HG02678 (cell line): ENCODE data around the gene SSTR4.
"Not testable (repeated sequence)": the region's sequence is repeated elsewhere in the genome, so short reads cannot be mapped to it uniquely, and the experiment has no call there.

Experiments
- ATAC-seq: cut with Tn5 transposase; IDR thresholded peaks from one replicate; pipeline ENCODE4 v1.9.1; 2021; ENCODE audit warnings: mild to moderate bottlenecking, moderate library complexity; ENCODE audit not compliant: unreplicated experiment

Gene SSTR4

DNA sequence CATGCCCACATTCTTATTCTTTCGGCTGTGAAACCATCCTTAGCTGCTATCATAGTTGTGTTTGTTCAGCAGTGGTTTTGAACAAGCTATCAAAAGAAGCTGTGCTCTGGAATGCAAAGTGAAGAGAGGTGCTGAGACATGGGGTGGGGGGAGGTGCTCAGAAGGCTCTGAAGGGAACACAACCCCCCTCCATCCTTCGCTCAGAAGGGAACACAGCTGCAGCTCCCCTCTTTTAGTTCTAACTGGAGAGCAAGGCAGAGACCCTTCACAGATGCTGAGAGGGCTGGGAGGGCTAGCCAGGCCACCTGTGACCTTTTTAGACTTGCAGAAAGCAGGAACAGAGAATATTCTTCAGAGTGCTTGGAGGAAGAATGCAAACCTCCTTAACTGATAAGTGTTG, 17.6 kb upstream of the SSTR4 start:
- no peak for ATAC-seq

DNA sequence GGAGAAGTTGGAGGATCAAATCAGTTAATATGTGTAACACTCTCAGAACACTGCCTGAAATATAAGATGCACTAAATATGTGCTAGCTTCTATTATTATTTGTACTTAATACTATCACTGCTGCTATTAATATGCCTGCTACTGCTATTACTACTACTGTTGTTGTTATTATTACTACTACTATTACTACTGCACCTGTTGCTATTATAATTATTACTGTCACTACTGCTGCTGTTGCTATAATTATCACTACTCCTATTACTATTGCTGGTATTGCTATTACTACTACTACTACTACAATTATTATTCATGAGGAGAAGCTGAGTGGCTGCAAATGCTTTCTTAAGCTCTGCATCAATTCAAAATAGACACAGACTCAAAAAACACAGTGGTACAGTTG, 16.7 kb upstream of the SSTR4 start:
- no peak for ATAC-seq

DNA sequence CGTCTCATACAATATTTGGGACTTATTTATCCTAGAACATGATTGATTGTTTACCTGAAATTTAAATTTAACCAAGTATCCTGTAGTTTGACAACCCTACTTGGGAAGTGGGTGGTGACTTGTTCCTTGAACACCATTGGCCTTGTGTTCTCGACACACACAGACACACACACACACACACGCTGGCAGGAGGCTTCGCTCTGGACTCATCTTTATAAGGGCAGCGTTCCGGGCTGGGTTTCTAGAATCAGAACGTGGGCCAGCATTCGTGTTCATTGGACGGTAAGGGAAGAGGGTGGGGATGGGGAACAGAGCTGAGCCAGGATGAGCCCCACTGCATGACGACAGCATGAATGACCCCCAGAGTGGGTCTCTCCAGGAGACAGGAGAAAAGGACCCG, 16.2 kb upstream of the SSTR4 start:
- no peak for ATAC-seq

DNA sequence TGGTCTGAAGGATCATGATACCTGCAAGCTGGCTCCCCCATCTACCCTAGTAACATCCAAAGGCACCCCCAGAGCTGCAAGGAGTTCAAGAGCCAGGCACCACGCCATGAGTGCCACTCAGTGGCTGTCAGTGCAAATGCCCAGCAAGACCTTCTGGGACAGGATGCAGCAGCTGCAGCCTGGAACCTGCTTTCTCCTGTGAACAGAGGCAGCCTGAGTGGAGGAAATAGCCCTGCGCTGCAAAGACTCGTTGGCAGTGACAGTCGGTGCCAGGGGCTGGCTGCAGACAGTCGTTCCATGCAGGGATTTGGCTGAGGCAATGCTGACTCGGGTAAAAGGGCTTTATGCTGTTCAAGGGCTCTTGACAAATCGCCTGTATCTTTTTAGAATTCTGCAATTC, 15.7 kb upstream of the SSTR4 start:
- ATAC-seq, result no peak

DNA sequence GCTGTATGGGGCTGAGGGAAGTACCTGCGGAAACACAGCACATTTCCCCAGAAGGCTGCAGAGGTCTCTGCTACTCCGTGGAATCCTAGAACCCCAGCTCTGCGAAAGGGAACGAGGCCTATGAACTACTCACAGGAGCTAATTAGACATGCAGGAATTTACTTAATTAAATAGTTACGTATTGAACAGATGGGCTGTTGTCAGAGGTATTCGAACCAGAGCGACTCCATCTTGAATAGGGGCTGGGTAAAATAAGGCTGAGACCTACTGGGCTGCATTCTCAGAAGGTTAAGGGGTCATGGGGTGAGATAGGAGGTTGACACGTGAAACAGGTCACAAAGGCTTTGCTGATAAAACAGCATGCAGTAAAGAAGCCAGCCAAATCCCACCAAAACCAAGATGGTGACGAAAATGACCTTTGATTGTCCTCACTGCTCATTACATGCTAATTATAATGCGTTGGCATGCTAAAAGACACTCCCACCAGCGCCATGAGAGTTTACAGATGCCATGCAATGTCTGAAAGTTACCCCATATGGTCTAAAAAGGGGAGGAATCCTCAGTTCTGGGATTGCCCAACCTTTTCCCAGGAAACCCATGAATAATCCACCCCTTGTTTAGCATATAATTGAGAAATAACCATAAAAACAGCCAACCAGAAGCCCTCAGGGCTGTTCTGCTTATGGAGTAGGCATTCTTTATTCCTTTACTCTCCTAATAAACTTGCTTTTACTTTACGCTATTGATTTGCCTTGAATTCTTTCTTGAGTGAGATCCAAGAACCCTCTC, 14.7 kb upstream of the SSTR4 start:
- ATAC-seq, result no peak

DNA sequence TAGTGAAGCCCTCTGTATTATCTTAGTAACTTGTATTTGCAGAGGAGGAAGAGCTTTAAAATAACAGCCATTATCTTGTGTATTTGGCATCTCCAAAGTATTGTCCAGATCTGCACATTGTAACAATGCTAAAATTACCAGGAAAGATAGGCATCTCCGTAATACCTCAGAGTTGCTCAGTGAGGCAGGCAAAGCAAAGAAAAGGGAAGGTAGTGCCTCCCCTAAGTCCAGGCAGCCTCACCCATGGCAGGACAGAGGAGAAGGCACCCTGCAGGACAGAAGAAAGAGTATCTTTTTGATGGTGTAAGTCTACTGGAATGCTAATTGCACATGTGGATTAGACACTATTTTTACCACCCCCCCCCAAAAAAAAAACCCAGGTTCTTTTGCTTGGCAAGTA, 13.6 kb upstream of the SSTR4 start:
- ATAC-seq, result no peak

DNA sequence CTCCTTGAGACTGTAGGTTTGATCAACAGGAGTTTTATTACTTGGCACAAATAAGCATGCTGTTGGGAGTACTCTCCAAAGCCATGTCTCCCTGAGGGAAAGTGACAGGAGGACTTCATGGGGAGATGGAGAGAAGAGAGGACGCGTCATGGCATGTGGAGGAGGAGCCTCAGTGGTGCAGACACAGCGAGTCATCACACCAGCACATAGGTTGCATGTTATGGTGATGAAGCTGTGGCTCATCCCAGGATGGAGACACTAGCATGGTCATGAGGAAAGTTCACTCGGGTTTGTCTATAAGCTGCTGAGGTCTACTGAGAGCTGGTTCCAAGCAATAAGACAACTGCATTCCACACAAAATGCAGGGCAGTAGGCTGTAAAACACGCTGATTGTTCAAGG, 13.2 kb upstream of the SSTR4 start:
- no peak for ATAC-seq

DNA sequence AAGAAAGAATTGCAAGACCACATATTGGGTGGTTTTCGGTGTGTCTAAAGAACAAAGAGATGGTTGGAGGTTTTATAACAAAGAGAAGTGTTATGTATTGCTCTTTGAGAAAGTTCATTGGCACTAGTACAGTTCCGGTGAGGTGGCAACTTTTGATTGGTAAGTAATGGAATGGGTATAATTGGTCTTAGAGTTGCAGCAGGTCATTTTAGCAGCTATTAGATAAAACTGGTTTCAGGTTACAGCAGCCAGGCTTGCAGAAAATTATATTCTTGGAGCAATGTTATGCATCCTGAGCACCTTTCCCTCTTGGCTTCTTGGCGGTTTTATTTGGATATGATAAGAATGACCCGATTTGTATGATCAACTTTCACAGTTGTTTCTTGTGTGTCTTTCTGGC, 12.3 kb upstream of the SSTR4 start:
- ATAC-seq, result no peak

DNA sequence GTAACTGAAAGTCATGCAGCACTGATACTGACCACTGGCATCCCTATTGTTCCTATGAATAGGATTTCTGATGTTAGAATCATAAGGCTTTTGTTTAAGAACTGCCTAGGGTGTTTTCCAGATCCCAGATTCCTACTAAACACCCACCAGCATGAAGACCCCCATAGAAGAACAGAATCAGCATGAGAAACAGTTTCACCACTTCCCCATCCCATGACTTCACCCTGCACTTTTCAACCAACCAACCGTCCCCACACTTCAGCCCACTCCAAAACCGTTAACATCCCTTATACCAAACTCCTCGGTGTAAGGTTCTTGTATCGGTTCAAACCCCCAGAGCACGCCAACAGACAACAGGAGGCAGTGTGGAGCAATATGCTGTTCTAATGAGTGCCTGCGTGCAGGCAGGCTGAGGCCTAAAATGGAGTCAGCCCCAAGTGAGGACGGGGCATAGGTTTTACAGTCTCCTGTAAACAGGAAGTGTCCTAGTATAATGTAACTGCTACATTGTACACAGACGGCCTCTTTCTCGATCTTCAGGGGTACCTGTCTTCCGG, 11.4 kb upstream of the SSTR4 start:
- no peak for ATAC-seq

DNA sequence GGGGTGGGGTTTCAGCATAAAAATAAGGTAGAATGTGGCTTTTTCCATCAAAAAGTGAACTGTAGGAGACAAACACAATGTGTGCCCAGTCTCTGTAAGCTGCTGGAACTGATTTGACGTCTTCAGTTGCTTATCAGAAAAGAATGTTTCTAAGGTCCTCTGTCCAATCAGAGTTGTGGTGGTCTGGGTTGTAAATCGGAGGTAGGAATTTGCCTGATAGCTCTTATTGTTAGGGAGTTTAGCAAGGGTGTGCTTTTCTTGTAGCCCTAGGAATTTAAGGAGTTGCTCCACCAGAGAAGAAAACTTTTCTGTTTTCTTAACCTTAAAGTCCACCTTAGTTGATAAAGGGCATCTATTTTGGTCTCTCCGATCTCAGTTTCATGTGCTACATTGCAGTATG, 10.4 kb upstream of the SSTR4 start:
- ATAC-seq, result no peak

DNA sequence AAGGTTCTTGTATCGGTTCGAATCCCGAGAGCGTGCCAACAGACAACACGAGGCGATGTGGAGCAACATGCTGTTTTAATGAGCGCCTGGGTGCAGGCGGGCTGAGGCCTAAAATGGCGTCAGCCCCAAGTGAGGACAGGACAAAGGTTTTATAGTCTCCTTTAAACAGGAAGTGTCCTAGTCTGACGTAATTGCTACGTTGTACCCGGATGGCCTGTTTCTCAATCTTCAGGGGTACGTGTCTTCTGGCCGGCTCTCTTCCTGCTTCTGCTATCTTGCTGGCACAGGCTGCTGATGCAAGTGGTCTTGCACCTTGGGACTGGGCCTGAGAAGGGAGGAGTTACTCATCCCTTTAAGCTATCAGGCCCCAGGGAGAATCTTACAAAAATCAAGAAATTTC, 9.6 kb upstream of the SSTR4 start:
- not testable (repeated sequence) for ATAC-seq

DNA sequence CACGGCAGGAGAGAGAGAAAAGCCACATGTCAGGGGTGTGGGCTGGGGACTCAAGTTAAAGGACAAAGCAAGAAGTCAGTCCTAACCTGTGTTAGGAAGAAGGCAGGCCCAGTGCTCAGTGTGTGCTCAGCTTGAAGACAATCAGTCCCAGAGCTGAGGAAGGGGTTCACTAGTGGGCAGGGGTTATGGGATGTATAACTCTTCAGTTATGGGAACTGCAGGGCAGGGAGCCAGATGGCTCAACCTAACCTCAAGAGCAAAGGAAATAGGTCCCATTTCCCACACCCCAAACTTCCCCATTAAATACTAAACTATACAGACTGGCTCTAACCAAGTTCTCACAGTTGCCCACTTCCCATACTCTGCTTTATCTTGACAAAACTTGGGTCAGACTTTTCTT, 7.4 kb upstream of the SSTR4 start:
- ATAC-seq, result no peak

DNA sequence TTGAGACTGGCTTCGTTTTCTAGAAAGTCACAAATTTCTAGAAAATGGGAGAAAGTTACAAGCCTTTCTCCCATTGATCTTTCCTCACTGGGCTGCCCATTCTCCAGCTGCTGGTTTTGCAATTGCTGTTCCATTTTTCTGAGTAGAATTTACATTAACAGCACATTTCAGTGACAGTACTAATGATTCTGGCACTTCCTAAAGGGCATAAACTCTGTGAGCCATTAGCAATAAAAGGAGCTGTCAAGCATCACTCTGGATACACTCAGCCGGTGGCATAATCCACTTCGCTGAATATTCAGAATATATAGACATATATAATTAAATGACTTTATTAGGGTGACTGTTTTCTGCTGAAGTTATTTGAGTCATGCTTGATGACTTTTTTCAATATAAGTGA, 6.7 kb upstream of the SSTR4 start:
- ATAC-seq, result no peak

DNA sequence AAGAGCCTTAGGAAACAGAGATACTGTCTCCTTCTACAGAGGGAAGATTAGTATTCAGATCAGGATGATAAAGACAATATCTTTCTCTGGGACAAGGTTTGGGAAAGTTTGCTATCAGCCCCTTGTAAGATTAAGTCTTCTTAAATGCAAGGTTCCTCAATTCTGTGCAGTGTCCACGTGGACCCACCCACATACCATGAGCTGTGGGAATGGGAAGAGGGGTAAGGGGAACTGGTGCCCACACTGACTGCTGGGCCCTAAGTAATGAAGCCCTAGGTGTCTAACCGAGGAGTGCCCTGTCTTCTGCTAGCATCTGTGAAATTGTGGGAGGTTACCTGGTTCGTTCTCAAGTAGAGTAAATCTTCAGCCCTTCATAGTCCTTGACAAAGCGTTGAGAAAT, 5.8 kb upstream of the SSTR4 start:
- no peak for ATAC-seq

DNA sequence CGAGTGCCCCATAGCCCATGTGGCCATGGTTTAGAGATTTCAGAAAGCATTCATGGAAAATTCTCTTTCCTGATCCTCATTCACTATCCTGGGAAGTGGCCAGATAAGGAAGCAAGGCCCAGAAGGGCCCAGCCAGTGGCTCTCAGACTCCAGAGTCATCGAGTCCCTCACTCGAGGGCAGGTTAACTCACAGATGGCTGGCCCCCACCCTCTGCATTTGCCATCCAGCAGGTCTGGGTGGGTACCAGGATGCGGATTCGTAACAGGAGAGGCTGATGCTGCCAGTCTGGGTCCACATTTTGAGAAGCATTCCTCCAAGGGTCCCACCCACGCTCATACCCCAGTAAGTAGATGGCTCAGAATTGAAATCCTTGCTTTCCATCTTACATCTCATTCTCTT, 3.8 kb upstream of the SSTR4 start:
- no peak for ATAC-seq

DNA sequence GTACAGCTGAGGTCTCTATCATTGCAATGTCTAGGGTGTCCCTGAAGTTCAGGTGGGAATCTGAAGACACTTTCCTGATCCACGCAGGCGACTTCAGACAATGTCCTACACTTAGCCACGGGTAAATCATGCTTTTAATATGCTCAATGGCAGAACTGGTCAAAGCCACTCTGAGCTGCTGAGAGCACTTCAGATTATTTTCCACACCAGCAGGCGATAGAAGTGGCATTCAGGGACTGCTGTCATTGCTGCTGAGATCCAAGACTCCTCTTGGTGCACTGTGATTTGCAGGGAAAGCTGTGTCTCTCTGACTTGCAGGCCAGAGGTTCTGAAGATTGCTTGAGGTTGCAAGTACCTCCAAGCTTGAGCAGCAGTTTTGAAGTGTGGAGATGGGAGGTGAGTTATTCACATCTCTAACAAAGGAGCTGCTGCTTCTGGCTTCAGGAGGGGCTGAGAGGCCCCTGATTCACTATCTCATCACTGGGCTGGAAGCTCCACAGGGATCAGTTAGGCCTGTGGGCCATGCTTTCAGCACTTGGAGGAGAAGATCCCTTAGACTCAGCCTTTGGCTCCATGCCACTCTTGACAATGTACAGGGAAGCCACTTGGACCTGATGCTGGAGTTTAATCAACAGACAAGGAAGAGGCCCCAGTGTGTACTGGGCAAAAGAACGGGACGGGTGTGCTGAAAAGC, 2.9 kb upstream of the SSTR4 start:
- ATAC-seq, result no peak

DNA sequence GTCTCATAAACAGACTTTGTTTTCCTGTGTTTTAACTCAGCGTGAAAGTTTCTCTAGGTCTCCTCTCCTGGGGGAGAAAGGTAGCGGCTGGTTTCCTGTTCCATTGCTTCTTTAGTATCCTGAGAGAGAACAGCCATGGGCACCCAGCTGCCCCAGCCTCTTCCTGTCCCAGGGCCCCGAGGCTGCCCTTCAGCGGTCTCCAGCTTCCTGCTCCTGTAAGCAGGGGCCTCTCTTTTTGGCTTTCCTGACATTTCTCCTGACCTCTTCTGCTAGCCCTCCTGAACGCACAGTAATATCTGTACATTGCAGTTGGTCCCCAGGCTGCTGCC, 2.4 kb upstream of the SSTR4 start:
- ATAC-seq, result no peak

DNA sequence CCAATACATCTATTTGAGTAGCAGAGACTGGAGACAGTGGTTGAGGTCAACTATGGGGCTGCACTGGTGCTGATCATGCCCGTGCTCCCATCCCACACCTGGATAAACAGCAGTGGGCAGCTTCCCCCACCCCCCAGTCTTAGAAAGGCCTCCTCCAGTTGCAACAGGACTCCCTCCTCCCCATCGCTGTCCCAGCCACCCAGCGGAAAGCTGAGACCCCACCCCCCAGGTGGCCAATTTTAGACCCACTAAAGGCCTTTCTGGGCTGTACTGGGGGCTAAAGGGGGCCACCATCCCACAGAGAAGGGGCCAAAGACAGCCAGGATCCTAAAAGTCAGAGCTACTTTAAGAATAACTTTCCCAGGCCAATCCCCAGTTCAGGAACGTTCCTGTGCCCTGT, 1.2 kb upstream of the SSTR4 start:
- no peak for ATAC-seq

DNA sequence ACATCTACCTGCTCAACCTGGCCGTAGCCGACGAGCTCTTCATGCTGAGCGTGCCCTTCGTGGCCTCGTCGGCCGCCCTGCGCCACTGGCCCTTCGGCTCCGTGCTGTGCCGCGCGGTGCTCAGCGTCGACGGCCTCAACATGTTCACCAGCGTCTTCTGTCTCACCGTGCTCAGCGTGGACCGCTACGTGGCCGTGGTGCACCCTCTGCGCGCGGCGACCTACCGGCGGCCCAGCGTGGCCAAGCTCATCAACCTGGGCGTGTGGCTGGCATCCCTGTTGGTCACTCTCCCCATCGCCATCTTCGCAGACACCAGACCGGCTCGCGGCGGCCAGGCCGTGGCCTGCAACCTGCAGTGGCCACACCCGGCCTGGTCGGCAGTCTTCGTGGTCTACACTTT, 619 bp downstream of the SSTR4 start:
- ATAC-seq, result no peak

DNA sequence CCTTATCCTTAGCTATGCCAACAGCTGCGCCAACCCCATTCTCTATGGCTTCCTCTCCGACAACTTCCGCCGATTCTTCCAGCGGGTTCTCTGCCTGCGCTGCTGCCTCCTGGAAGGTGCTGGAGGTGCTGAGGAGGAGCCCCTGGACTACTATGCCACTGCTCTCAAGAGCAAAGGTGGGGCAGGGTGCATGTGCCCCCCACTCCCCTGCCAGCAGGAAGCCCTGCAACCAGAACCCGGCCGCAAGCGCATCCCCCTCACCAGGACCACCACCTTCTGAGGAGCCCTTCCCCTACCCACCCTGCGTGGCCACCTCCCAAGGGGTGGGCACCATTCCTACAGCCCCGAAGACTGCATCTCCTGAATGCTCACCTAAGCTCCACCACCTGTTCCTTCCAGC, 1.3 kb downstream of the SSTR4 start:
- no peak for ATAC-seq

DNA sequence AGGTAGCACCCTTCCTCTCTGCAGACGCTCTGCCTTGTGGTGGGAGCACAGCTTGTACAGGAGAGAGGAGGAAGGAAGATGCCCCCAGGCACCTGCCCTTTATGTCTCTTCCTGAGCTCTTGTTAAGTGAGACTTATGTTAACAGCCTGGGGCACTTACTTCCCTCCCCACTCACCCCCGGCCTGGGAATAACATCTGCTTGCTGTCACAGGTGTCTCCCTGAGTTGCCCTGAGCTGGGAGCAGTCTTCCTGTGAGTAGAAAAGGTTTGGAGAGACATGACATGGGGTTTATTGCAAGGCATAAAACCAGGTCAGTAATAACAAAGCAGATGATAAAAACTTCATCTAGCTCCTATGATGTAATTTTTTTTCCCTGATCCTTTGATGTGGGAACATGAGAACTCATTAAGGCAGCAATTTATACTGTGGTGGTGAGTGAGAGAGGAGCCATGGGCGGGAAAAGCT, 1.9 kb downstream of the SSTR4 start:
- no peak for ATAC-seq

DNA sequence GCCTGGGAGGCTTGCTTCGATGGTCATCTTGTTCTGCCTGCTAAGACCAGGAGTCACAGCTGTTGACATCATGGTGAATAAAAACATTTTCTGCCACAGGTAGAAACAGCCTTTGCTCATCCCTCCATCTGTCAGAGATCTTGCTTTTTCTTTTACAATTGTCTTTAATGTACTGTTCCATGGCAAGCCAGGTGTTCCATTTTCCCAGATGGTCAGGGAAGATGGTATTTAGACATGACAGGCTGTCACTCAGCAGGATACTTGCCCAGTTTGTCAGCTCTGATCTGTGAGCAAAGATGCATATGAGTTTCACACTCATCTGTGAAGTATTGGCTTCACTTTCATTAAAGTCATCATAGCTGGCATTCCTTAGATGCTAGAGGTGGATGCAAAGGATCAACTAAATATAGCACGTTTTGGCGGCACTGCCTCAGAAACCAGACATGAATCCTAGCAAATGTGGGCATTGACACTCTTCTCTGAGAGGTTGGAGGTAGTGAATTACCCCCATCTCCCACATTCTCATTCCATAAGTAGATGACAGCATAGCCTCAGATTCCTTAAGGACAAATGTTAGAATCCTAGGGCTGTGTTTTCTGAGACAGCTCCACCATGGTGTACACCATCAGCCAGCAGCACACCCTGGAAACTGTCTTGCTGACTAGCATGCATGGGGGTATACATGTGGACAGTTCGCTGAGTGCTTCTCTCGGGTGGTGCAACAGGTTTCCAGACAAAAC, 4.2 kb downstream of the SSTR4 start:
- ATAC-seq, result no peak
